GM21723 (cell line): Measurements from ENCODE around the gene LIM2.
"Not testable (repeated sequence)": the region's sequence is repeated elsewhere in the genome, so short reads cannot be mapped to it uniquely, and the experiment has no call there.

ENCODE experiments used
- ATAC-seq: cut with Tn5 transposase; IDR thresholded peaks from one replicate; pipeline ENCODE4 v1.9.1; 2021; ENCODE audit warnings: mild to moderate bottlenecking, moderate library complexity; ENCODE audit not compliant: unreplicated experiment

Gene LIM2

GRCh38 chr19:51397453-51397852, 9.7 kb upstream of the LIM2 start:
- not testable (repeated sequence) for ATAC-seq

- ATAC-seq = no peak
Observed at GRCh38 chr19:51396175-51396574, 8.4 kb upstream of the LIM2 start.

GRCh38 chr19:51394050-51394836, 6.5 kb upstream of the LIM2 start:
- ATAC-seq = peak; percentile 86

- ATAC-seq = no peak
Observed at GRCh38 chr19:51392701-51393100, 4.9 kb upstream of the LIM2 start.

- no peak for ATAC-seq
Observed at GRCh38 chr19:51391073-51391611, 3.4 kb upstream of the LIM2 start.

- no peak for ATAC-seq
Observed at GRCh38 chr19:51389143-51389542, 1.4 kb upstream of the LIM2 start.

- no peak for ATAC-seq
Observed at GRCh38 chr19:51386882-51387520, 773 bp downstream of the LIM2 start.

GRCh38 chr19:51382004-51382403, 5.8 kb downstream of the LIM2 start:
- no peak for ATAC-seq

GRCh38 chr19:51380379-51380778, 7.4 kb downstream of the LIM2 start:
- no peak for ATAC-seq

GRCh38 chr19:51377422-51377821, 10.4 kb downstream of the LIM2 start:
- ATAC-seq = no peak

GRCh38 chr19:51375504-51376221, 12.1 kb downstream of the LIM2 start:
- ATAC-seq = no peak

GRCh38 chr19:51372649-51373504, 14.9 kb downstream of the LIM2 start, which contains the start of gene NKG7:
Gene NKG7, minus strand, starts transcription at chr19:51372654. Its CDS starts 119 bp downstream, at chr19:51372535.
- ATAC-seq = no peak

GRCh38 chr19:51372021-51372648, 15.6 kb downstream of the LIM2 start:
- no peak for ATAC-seq

- no peak for ATAC-seq
Observed at GRCh38 chr19:51371186-51371690, 16.5 kb downstream of the LIM2 start.

GRCh38 chr19:51370230-51370629, 17.5 kb downstream of the LIM2 start:
- ATAC-seq = no peak

GRCh38 chr19:51368366-51369282, 19.1 kb downstream of the LIM2 start, which contains the start of gene CLDND2:
Gene CLDND2, minus strand, starts transcription at chr19:51369003. Its CDS starts 426 bp downstream, at chr19:51368577.
- ATAC-seq = no peak

GRCh38 chr19:51367565-51368365, 20.0 kb downstream of the LIM2 start:
- ATAC-seq = peak; percentile 74

GRCh38 chr19:51367255-51367564, 20.6 kb downstream of the LIM2 start:
- peak; percentile 13 for ATAC-seq
